ENCODE results near the gene TMEM120A.

TMEM120A gene

DNA sequence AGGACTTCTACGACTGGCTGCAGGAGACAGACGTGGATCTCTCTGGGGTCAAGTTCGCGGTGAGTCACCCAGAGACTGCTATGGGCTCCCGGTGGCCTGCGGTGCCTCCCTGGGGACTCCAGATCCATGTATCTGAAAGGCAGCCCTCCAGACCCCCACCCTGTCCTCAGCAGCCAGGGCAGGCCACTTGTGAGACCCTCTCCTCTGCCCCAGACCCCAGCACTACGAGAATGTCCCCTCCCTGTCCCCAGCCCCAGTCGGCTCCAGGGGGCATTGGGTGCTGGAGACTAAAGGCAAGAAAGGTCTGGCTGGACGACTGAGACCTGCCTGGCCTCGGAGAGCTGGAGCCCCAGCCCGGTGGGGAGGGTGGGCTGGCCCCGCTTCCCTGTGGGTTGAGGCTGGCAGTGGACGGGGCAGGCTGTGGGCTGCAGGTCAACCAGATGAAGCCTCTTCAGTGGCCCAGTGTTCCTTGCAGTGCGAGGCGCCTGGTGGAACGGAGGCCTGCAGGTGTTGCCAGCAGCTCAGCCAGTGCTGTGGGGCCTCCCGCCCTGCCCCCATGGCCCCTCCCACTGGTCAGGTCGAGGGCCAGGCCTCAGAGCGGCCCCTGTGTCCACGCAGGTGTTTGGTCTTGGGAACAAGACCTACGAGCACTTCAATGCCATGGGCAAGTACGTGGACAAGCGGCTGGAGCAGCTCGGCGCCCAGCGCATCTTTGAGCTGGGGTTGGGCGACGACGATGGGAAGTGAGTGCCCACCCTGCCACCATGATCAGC is 13.8 kb downstream of the TMEM120A start:
- DNase-seq, result no peak

DNA sequence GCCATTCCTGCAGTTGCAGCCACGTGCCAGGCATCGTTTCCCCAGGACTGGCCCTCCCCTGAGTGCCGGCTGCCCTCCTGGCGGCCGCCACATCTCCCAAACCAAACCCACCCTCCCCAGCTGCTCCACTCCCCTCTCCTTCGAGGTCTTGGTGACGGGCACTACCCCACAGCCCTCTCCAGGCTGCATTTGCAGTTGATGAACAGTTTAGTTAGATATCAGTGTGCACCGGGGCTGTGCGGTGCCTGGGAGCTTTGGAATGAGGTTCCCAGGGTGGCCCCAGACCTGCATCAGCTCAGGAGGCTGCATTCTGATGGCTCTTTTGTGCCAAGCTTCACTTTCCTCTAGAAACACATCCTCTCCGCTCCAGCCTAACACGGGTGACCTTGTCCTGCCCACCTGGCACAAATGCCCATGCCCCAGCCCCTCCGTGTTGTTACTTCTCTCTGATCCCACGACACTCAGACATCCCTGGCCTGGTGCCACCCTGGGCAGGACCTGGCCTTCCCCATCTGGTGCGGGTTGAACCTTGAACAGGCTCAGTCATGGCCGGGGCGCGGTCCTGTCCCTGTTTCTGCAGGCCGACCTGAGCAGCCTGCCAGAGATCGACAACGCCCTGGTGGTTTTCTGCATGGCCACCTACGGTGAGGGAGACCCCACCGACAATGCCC is 14.5 kb downstream of the TMEM120A start:
- DNase-seq, result no peak

DNA sequence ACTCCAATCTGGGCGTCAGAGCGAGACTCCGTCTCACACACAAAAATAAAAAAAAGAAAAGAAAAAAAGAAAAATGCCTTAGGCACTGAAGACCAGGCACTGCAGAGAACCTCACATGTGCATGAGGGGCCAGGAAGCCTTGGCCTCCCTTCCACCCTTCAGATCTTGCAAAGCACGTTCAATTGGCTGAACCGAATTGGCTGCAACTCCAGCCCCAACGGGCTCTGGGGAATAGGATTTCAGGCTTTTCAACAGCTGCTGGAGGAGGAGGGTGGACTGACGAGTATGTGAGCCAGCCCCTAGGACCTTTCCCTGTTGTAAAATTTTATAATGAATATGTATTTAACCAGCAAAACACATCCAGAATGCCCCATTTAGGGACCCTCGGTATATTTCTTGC is 16.7 kb downstream of the TMEM120A start:
- no peak for DNase-seq

DNA sequence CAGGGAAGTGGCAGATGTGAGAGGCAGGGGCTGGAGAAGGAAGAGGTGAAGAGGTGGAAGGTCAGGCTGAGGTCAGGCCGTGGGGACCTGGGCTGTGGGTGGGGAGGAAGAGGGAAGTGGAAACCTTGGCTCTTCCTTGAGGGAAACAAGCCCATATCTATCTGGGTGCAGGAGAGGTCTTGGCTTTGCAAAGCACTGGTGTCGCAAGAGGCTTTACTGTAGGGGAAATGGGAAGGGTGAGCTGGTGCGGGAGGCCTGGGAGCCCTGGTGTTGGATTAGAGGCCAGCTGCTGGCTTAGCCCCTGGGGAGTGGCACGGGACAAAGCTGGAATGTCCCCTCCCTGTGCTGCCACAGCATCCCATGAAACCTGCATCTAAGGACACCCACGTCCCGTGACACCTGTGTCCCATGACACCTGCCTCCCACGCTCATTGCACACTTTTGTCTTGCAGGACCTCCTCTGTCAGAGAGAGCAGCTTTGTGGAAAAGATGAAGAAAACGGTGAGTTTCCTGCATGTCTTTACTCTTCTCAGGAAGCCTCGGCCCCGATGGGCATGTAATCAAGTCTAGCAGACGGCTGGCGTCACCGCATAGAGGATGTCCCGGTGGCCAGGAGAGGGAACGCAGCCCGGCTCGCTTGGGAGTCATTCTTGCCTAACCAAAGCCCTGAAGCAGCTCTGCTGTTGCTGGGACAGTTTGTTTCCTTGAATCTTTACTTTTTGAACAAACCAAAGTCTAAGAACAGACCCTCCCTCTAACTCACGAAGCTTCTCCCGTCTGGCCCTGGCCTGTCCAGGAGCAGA is 22.2 kb downstream of the TMEM120A start:
- DNase-seq, result no peak

DNA sequence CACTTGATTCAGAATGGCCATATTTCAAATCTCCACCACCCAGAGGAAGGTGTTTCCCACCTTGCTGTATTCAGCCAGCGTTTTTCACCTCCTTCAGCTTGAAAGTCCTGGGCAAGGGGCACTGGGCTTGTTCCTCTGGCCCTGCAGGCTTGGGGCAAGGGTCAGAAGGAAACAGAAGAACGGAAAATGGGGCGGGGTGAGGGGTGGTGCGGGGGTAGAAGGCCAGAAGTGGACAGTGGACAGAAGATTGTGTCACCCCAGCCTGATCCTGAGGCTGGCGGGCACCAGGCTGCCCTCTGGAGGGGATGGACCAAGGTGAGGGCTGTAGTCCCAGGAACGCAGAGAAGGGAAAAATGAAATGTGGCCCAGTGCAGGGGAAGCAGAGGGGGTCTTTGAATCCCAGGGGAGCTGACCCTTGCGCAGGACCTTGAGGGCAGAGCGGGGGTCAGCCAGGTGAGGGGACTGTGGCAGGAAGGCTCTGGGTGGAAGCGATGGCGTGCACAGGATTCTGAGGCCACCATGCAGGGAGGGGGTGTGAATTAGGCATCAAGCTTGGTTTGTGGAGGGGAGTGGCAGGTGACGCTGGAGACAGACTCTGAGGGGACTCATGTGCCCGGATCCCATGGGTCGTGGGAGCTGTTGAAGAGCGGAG is 23.0 kb downstream of the TMEM120A start:
- no peak for DNase-seq

DNA sequence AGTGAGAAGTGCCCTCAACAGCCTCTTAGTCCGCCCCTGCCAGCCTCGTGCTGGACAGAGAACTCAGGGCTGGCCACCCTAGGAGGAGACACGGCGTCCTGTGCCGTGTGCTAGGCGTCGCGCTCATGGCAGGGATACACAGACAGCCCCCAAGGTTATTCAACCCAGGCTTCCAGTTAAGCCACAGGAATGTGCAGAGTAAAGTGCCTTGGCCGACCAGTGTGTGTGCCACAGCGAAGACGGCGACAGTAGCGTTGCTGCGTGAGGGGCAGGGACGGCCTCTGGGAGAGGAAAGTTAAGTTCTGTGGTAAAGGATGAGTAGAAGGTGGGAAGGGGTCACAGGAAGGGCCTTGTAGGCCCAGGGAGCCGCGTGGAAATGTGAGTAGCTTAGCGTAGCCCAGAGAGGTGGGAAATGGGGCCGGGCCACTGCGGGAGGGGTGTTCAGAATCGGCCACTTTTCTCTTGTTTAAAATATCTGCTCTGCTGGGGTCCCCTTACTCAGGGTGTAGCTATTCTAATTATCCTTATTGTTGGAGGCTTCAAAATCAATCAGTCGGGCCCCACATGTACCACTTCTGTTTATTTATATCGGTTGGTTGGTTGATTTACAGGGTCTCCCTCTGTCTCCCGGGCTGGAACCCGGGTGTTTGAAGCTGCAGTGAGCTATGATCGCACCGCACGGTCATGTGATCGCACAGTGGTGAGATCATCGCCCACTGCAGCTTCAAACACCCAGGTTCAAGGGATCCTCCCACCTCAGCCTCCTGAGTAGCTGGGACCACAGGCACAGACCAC is 24.5 kb downstream of the TMEM120A start:
- no peak for DNase-seq

DNA sequence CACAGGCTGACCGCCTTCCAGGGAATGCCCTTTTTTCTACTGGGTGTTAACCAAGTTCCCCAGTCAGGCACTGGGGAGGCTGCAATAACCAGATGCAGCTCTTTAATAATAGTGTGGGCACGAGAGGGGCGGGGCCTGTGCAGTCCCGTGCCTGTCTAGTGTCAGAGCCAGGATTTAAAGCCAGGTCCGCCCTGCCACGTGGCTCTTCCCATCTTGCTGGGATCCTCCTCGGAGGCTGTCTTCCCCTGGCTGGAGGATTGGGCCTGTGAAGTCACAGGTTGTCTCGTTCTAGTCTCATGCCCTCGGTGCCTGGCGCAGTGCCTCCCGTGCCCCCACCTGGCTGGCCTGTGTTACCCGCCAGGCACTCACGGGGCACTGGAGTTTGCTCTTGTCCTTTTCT is 25.2 kb downstream of the TMEM120A start:
- no peak for DNase-seq

DNA sequence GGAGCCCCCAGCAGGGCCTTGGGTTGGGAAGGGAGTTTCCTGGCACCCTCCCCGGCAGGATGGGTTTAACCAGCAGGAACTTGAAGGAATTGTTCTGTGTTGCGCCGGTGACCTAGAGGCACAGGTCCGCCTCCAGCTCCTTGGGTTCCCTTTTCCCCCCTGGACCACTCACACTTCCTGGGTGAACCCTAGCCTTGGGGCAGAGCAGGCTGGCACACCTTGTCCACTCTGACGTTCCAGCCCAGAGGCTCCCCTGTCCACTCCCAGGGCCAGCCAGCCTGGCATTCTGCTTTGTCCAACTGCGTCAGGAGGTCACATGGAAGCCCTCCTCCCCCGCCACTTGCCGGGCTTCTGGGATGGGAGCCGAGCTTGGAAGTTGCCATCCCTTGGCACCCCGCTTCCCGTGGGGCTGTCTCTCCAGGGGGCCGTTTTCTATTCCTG is 25.8 kb downstream of the TMEM120A start:
- no peak for DNase-seq

DNA sequence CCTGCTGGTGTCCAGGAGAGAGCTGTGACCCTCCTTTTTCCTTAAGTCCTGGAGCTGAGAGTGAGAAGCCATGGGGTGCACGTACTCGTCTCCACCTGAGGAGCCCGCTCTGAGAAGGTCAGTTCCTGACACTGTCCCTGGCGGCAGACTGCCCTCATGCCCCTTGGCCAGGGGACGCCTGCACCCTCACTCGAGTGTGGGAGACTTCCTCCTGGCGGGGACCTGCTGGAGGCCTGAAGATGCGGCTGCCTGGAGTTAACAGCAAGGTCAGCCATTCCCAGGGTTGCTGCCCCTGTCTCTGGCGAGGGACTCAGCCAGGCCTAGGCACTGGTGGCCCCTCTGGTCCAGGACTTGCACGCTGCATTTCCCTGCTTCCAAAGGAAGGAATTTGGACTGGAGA is 26.4 kb downstream of the TMEM120A start:
- no peak for DNase-seq

DNA sequence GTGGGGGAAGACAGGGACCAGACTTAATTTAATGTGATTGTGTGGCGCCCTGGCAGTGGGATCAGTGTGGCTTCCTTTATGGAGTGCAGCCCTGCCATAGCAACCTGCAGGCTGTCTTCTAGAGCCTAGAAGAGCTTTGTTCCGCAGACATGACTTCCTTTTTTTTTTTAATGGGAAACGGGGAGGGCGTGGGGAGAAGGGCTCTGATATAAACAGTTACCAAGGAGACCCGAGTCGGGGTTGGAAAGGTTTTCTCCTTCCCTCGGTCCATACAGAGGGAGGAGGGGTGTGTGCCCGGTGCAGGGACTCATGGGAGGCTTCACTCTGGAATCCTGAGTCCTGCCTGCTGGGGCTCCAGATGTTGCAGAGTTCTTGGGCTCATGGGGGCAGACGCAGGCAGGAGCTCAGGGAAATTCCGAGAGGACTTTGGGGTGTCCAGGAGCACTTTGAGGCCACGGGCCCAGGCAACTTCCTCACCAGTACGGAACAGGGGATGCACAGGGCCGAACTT is 26.9 kb downstream of the TMEM120A start:
- peak; percentile 50 to 53 for DNase-seq

DNA sequence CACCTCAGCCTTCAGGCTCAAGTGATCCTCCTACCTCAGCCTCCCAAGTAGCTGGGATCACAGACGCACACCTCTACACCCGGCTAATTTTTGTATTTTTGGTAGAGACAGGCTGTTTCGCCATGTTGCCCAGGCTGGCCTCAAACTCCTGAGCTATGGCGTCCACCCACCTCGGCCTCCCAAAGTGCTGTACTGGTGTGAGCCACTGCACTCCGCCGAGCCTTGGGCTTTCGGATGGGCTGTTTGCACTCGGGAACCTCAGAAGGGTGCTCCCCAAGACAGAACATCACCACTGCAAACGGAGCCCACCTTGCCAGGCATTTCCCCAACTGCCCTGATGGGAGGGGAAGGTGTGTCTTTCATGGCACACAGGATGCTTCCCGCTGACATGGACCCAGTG is 27.3 kb downstream of the TMEM120A start:
- DNase-seq, result no peak

DNA sequence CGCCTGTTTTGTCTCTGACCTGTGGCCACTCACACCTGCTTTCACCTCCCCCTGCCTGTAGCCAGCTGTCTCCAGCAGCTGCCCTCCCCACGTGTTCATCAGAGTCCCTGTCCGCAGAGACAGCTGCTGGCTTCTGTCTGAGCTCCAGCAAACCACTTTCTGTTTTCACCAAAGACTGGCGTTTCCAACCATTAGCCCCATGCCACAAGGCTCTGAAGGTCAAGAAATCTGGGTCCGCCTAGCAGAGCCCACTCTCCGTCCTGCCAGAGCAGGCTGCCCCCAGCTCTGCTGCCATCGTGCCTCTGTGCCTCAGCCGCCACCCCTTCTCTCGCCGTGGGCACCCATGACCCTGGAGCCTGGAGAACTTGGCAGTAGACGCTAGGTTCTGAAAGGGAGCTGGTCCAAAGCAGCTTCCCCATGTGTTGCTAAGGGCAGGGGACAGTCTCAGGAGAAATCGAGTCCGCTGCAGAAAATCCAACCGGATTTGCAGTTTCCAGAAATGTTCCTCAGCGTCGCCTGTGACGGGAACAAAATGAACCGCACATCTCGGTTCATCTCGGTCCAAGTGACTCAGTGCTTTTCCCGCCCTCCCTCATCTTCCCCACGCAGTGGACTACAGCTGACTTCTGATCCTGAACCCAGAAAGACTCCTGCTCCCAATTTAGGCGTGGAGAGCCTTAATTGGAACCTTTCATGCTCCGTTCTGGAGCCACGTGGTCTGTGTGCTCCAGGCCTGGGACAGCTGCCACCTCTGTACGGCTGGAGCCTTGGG is 28.0 kb downstream of the TMEM120A start:
- peak; percentile 64 to 73 for DNase-seq

DNA sequence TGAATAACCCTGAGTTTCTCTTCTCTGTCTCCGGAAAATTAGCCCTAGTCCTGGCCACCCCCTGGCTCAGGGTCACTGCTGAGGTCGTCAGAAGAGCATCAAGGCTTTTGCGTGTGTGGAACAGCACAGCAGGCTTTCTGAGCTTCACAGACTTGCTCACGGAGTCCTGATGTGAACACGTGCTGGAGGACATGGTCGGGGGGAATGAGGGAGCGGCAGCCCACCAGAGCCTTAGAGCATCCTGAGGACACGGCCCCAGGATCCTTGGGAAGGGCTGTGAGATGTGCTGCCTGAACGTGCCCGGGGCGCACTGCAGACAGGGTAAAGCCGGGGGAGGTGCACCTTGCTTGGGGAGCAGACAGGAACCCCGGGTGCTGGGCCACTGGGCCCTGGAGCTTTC is 28.8 kb downstream of the TMEM120A start:
- no peak for DNase-seq

DNA sequence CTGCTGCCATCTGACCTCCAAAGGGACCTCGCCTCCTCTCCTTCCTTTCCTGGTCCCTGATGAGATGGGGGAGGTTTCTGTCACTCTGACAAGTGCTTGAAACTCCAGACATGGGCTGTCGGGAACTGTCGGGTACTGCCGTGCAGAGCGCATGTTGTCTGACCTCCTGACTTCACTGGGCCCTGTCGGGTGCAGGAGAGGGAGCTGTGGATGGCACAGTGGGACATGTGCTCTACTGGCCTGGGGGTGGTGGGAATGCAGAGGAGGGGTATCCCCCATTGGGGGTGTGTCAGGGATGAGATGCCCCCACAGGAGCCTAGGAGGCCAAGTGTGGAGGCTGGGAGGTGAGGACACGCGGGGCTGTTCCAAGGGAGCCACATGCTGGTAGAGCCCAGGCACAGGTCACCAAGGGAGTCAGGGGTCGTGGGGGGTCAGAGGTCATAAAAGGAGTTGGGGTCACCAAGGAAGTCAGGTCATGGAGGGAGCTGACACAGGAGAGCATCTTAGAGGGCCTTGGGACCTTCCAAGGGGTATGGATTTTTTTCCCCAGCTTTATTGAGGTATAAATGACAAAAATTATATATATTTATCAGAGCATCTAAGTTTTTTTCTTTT is 30.9 kb downstream of the TMEM120A start:
- DNase-seq, result no peak

DNA sequence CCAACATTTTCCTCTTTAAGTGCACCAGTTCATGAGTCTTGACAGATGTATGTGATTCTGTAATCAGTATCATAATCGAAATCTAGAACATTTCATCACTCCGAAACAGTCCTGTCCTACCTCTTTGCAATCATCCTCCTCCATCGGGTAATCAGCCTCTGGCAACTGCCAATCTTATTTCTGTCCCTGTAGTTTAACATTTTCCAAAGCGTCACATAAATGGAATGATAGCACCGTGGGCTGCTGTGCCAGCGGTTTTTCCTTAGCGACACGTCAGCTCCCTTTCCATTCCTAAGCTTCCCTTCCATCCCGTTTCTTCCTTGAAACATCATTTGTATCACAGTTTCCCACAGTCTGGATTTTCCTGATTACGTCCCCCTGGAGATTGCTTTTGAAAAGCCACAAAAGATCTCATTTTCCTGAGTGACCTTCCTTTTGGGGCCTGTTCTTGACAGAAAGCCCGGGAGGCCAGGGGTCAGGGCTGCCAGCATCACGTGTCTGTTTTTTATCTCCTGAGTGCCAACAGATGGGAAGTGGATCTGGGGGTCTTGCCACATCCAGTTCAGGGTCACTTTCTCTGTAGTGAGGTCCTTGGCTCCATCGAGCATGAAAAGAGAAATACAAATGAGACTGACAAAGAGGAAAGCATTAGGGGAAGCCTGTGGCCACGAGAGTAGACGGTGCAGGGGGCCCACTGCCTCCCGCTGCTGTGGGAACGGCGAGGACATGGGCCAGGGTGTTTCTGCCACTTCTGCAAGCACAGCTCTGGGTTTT is 31.6 kb downstream of the TMEM120A start:
- DNase-seq, result no peak

DNA sequence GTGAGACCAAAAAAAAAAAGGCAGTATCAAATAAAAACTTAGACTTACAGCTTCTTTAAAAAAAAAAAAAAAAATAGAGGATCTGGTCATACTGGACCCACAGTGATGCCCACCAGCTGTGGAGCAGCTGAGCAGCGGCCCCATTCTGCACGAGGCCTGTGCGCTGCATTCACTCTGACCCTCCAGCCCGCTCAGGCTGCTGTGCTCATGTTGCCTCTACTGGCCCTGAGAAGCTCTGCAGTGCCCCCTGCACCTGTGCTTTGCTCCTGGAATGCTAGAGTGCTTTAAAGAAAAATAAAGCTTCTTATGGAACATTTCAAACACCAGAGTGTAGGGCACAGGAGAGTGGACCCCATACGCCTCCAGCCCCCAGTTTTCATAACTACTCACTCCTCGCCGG is 33.2 kb downstream of the TMEM120A start:
- DNase-seq, result no peak

DNA sequence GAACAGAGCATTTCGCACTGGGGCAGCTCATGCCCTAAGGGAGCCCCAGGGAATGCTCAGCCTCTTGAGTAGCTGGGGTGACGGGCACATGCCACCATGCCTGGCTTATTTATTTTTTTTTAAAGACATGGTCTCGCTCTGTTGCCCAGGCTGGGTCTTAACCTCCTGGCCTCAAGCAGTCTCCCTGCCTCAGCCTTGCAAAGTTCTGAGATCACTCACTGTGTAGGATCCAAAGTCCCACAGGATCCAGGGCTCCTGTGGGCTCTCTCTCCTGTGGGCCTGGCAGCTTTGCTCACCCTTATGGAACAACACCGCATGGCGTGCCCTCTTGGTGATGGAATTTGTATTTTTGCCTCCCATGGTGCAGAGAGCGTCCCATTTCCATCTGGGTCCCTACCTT is 34.0 kb downstream of the TMEM120A start:
- no peak for DNase-seq

DNA sequence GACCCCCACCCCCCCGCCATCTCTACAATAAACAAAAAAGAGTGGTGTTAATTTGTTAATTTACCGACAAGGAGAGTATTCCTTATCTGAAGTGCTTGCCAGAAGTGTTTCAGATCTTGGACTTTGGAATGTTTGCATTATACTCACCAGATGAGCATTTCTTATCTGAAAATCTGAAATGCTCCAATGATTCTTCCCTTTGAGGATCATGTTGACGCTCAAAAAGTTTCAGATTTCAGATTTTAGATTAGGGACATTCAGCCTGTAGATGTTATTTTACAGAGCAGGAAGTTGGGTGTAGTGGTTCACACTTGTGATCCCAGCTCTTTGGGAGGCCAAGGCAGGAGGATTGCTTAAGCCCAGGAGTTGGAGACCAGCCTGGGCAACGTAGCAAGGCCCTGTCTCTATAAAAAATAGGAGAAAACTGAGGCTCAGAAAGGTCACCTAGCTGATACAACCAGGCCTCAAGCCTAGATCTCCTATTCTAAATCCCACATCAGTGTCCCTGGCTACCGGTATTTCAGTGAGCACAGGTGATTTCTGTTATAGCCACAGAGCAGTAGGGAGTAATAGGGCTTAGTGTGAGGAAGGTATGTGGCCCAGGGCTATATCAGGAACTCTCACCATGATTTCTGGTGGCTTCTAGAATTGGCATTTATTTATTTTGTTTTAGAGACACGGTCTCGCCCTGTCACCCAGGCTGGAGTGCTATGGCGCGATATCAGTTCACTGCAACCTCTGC is 35.4 kb downstream of the TMEM120A start:
- no peak for DNase-seq

DNA sequence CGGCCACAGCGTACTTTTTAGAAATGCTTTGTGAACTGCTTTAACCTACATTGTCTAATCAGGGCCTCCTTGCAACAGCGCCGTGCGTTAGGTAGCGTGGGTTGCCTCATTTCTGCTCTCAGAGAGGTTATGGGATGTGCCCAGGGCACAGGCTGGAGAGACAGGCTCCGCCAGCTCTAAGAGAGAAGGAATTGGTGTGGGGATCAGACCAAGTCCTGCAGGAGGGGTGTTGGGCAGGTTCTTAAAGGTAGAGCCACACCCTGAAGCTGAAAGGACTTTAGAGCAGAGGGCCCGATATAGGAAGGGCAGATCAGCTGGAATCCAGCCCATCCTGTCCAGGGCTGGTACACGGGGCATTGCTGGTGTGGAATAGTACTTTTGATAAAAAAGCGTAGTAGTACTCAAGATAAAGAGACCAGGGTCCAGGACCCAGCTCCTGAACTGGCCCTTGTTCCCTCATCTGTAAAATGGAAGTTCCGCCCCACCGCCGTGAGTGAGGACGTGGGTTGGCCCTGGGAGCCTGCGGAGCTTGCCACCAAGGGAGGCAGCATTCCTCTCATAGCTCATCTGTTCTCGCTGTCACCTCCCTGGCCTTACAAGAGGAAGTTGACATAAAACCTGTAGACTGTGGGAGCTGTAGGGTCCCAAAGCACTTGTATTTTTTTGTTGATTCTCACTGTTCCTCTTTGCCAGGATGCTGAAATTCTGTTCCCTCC is 37.2 kb downstream of the TMEM120A start:
- DNase-seq, result no peak

Measured in NCI-H187 (cell line).